H9 (cell line): ENCODE measurements around the gene LIMS1. TPM values are rescaled to one million over a fixed set of nuclear protein-coding genes. Genes with fewer than 3 reads are reported as not detected.
"Not testable (repeated sequence)": the region's sequence is repeated elsewhere in the genome, so short reads cannot be mapped to it uniquely, and the experiment has no call there.

ENCODE experiments used
- DNase-seq: peaks from one replicate; pipeline ENCODE4 v3.0.0-alpha.2; 2017
- H2AFZ ChIP-seq: one replicate; pipeline ENCODE4 v1.6.1; 2013; ENCODE audit warnings: mild to moderate bottlenecking, low read length, control low read depth, moderate library complexity
- H2AK5ac ChIP-seq: 2 replicates; pipeline ENCODE4 v1.6.1; 2013; ENCODE audit warnings: low read length, control low read depth, mixed read lengths; ENCODE audit not compliant: insufficient read length
- H2BK120ac ChIP-seq: one replicate; pipeline ENCODE4 v1.6.1; 2013; ENCODE audit warnings: low read depth, mild to moderate bottlenecking, low read length, control low read depth, inconsistent platforms; ENCODE audit not compliant: poor library complexity, severe bottlenecking
- H2BK12ac ChIP-seq: 2 replicates; pipeline ENCODE4 v1.6.1; 2013; ENCODE audit warnings: low read length, control low read depth, mixed read lengths, low read depth; ENCODE audit not compliant: insufficient read length
- H2BK15ac ChIP-seq: 2 replicates; pipeline ENCODE4 v1.6.1; 2013; ENCODE audit warnings: low read depth, low read length, control low read depth
- H2BK20ac ChIP-seq: one replicate; pipeline ENCODE4 v1.6.1; 2013; ENCODE audit warnings: low read depth, mild to moderate bottlenecking, low read length, control low read depth, inconsistent platforms; ENCODE audit not compliant: poor library complexity, severe bottlenecking
- H2BK5ac ChIP-seq: 2 replicates; pipeline ENCODE4 v1.6.1; 2013; ENCODE audit warnings: low read length, control low read depth, mixed read lengths; ENCODE audit not compliant: insufficient read length
- H3K14ac ChIP-seq: 2 replicates; pipeline ENCODE4 v1.6.1; 2013; ENCODE audit warnings: low read length, control low read depth; ENCODE audit not compliant: insufficient read depth
- H3K18ac ChIP-seq: 2 replicates; pipeline ENCODE4 v1.6.1; 2013; ENCODE audit warnings: low read depth, mild to moderate bottlenecking, mixed read lengths, low read length, control low read depth; ENCODE audit not compliant: insufficient read length
- H3K23ac ChIP-seq: 2 replicates; pipeline ENCODE4 v1.6.1; 2013; ENCODE audit warnings: low read length, control low read depth, mixed read lengths, low read depth; ENCODE audit not compliant: insufficient read length
- H3K23me2 ChIP-seq: 2 replicates; pipeline ENCODE4 v1.6.1; 2013; ENCODE audit warnings: low read depth, mild to moderate bottlenecking, mixed read lengths, low read length, control low read depth; ENCODE audit not compliant: insufficient read length, poor library complexity, severe bottlenecking
- H3K27ac ChIP-seq: 2 replicates; pipeline ENCODE4 v1.5.1; 2013; ENCODE audit warnings: low read length, control low read depth, mixed read lengths, low read depth; ENCODE audit not compliant: insufficient read length
- H3K27me3 ChIP-seq: 2 replicates; pipeline ENCODE4 v1.6.1; 2013; ENCODE audit warnings: low read length, control low read depth, inconsistent platforms; ENCODE audit not compliant: insufficient read depth
- H3K4ac ChIP-seq: 2 replicates; pipeline ENCODE4 v1.6.1; 2013; ENCODE audit warnings: low read depth, mild to moderate bottlenecking, control low read depth, inconsistent platforms, low read length, moderate library complexity
- H3K4me1 ChIP-seq: 2 replicates; pipeline ENCODE4 v1.6.1; 2013; ENCODE audit warnings: low read length, control low read depth, inconsistent platforms; ENCODE audit not compliant: insufficient read depth
- H3K4me2 ChIP-seq: 2 replicates; pipeline ENCODE4 v1.6.1; 2013; ENCODE audit warnings: low read length, control low read depth, mixed read lengths; ENCODE audit not compliant: insufficient read length, insufficient read depth
- H3K56ac ChIP-seq: 2 replicates; pipeline ENCODE4 v1.6.1; 2013; ENCODE audit warnings: low read depth, mild to moderate bottlenecking, mixed read lengths, low read length, control low read depth; ENCODE audit not compliant: insufficient read length
- H3K79me1 ChIP-seq: 2 replicates; pipeline ENCODE4 v1.6.1; 2013; ENCODE audit warnings: low read depth, mild to moderate bottlenecking, moderate library complexity, low read length, control low read depth, inconsistent platforms; ENCODE audit not compliant: insufficient read depth, poor library complexity, severe bottlenecking
- H3K79me2 ChIP-seq: 2 replicates; pipeline ENCODE4 v1.6.1; 2013; ENCODE audit warnings: low read length, control low read depth, inconsistent platforms; ENCODE audit not compliant: insufficient read depth
- H3K9ac ChIP-seq: 2 replicates; pipeline ENCODE4 v1.6.1; 2013; ENCODE audit warnings: low read length, control low read depth, mixed read lengths; ENCODE audit not compliant: insufficient read length; ENCODE audit errors: extremely low read depth
- H3K9me3 ChIP-seq: one replicate; pipeline ENCODE4 v1.6.1; 2013; ENCODE audit warnings: low read depth, low read length, inconsistent platforms; ENCODE audit not compliant: control insufficient read depth
- H3T11ph ChIP-seq: one replicate; pipeline ENCODE4 v1.6.1; 2013; ENCODE audit warnings: mild to moderate bottlenecking, low read length, control low read depth, inconsistent platforms
- H4K20me1 ChIP-seq: one replicate; pipeline ENCODE4 v1.6.1; 2013; ENCODE audit not compliant: control insufficient read depth, insufficient read length, insufficient read depth
- H4K5ac ChIP-seq: 2 replicates; pipeline ENCODE4 v1.6.1; 2013; ENCODE audit warnings: low read depth, mild to moderate bottlenecking, mixed read lengths, low read length, control low read depth; ENCODE audit not compliant: insufficient read length
- H4K8ac ChIP-seq: replicated peaks from 2 replicates; pipeline ENCODE4 v1.6.1; 2013; ENCODE audit warnings: low read length, control low read depth, mixed read lengths, low read depth; ENCODE audit not compliant: insufficient read length
- H4K91ac ChIP-seq: 2 replicates; pipeline ENCODE4 v1.6.1; 2013; ENCODE audit warnings: low read depth, mild to moderate bottlenecking, moderate library complexity, mixed read lengths, low read length, control low read depth; ENCODE audit not compliant: insufficient read length
- H3K27ac Mint-ChIP-seq, 3 experiments: 2 replicates in 2 of 3; 3 replicates in 1 of 3; pipeline ENCODE4 v1.8.0; 2020 to 2021; ENCODE audit warnings: mixed read lengths in 3 of 3, mild to moderate bottlenecking in 1 of 3, moderate library complexity in 1 of 3
- H3K27me3 Mint-ChIP-seq: 2 replicates; pipeline ENCODE4 v1.8.0; 2021; ENCODE audit warnings: low read depth, mild to moderate bottlenecking, moderate library complexity, mixed read lengths
- H3K36me3 Mint-ChIP-seq, 3 experiments: 2 replicates in 2 of 3; 3 replicates in 1 of 3; pipeline ENCODE4 v1.8.0; 2020 to 2021; ENCODE audit warnings: low read depth in 3 of 3, mixed read lengths in 3 of 3; ENCODE audit not compliant: insufficient read depth in 1 of 3
- H3K4me1 Mint-ChIP-seq, 2 experiments: 2 replicates each; pipeline ENCODE4 v1.8.0; 2020; ENCODE audit warnings: mixed read lengths in 2 of 2
- H3K4me3 Mint-ChIP-seq, 2 experiments: 2 replicates in 1 of 2; 3 replicates in 1 of 2; pipeline ENCODE4 v1.8.0; 2020 to 2021; ENCODE audit warnings: mild to moderate bottlenecking in 2 of 2, mixed read lengths in 2 of 2, moderate library complexity in 1 of 2
- H3K9me3 Mint-ChIP-seq, 2 experiments: 2 replicates in 1 of 2; 3 replicates in 1 of 2; pipeline ENCODE4 v1.8.0; 2020; ENCODE audit warnings: mild to moderate bottlenecking in 2 of 2, mixed read lengths in 2 of 2, moderate library complexity in 1 of 2
- CTCF ChIP-seq: fragments of 200-600 bp; sonication (generic); conservative IDR thresholded peaks from 3 replicates; pipeline ENCODE4 v1.8.0; 2021; ENCODE audit warnings: antibody characterized with exemption, mild to moderate bottlenecking
- WGBS: extraction: QIAGEN DNeasy Blood & Tissue Kit; methylation state at CpG from one replicate; pipeline ENCODE4 v1.1.7; 2013; ENCODE audit warnings: missing lambda C conversion rate, low lambda C conversion rate, mixed read lengths; ENCODE audit not compliant: insufficient read length; ENCODE audit errors: extremely low coverage; 5-methylcytosine and 5-hydroxymethylcytosine counted together
- total RNA-seq: library from RNA; stranded (reverse); gene quantifications from 2 replicates; pipeline ENCODE4 v1.2.1, GENCODE V29; 2021

The LIMS1 gene
- total RNA-seq, 1 experiment from 2014 or later, result 37.7 TPM

DNA sequence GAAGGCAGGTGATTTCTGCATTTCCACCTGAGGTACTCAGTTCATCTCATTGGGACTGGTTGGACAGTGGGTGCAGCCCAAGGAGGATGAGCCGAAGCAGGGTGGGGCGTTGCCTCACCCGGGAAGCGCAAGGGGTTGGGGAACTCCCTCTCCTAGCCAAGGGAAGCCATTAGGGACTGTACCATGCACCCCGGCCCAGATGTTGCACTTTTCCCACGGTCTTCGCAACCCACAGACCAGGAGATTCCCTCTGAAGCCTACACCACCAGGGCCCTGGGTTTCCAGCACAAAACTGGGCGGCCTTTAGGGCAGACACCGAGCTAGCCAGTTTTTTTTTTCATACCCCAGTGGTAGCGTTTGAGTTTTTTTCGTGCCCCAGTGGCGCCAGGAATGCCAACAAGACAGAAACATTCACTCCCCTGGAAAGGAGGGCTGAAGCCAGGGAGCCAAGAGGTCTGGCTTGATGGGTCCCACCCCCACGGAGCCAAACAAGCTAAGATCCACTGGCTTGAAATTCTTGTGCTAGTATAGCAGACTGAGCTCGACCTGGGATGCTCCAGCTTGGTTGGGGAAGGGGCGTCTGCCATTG is 109.1 kb downstream of the LIMS1 start:
- no peak overlapping the region for H2BK5ac ChIP-seq
- H2AFZ ChIP-seq, result no peak overlapping the region
- peaks cover 17 to 28% of the 10 kb centered on the region in 2 experiments for H3K9me3 Mint-ChIP-seq
- no peak overlapping the region for H4K5ac ChIP-seq
- no peak for TF ChIP-seq CTCF
- no peak overlapping the region for H3K14ac ChIP-seq
- peaks cover 10 to 25% (median 23%) of the 10 kb centered on the region in 3 experiments for H3K36me3 Mint-ChIP-seq
- H3K4me2 ChIP-seq, result no peak overlapping the region
- H2BK120ac ChIP-seq, result no peak overlapping the region
- DNase-seq, result no peak
- whole genome bisulfite sequencing, result no CpG with 5 or more reads among the region's 15 CpGs
- H2AK5ac ChIP-seq, result no peak overlapping the region
- H3K79me1 ChIP-seq, result no peaks in the 10 kb centered on the region
- no peak overlapping the region for H3K27ac Mint-ChIP-seq
- no peaks in the 10 kb centered on the region for H3K27me3 Mint-ChIP-seq
- H3K4ac ChIP-seq, result no peak overlapping the region
- no peaks in the 10 kb centered on the region for H3K23me2 ChIP-seq
- H3K4me1 Mint-ChIP-seq, result peaks cover 7 to 11% of the 10 kb centered on the region in 2 experiments; a peak in 2 of 4 replicates
- no peak overlapping the region for H3K27ac ChIP-seq
- no peak overlapping the region for H3K4me3 Mint-ChIP-seq
- no peaks in the 10 kb centered on the region for H3K9me3 ChIP-seq
- no peak overlapping the region for H2BK15ac ChIP-seq
- no peak overlapping the region for H3K18ac ChIP-seq
- H3K27me3 ChIP-seq, result no peaks in the 10 kb centered on the region
- no peaks in the 10 kb centered on the region for H4K20me1 ChIP-seq
- no peaks in the 10 kb centered on the region for H3K79me2 ChIP-seq
- no peak overlapping the region for H4K91ac ChIP-seq
- no peak overlapping the region for H3K23ac ChIP-seq
- H4K8ac ChIP-seq, result no peak overlapping the region
- no peak overlapping the region for H2BK20ac ChIP-seq
- no peak overlapping the region for H3K9ac ChIP-seq
- H3K56ac ChIP-seq, result no peak overlapping the region
- H3K4me1 ChIP-seq, result no peaks in the 10 kb centered on the region; the same call in 1 of the 2 replicates
- H3T11ph ChIP-seq, result no peak overlapping the region
- no peak overlapping the region for H2BK12ac ChIP-seq

GRCh38 chr2:108643862-108644261 is 109.6 kb downstream of the LIMS1 start:
- not testable (repeated sequence) for H3K9me3 ChIP-seq, H3K4me2 ChIP-seq, H3K4ac ChIP-seq, H4K8ac ChIP-seq, H3K56ac ChIP-seq, H2BK15ac ChIP-seq, H2BK20ac ChIP-seq, H3K14ac ChIP-seq, H2AK5ac ChIP-seq, H4K20me1 ChIP-seq, H2BK12ac ChIP-seq, H3T11ph ChIP-seq, H4K91ac ChIP-seq, H3K4me3 Mint-ChIP-seq, H3K23me2 ChIP-seq, H3K27me3 ChIP-seq, H3K23ac ChIP-seq, H3K79me1 ChIP-seq, H2BK5ac ChIP-seq, H3K4me1 ChIP-seq, H4K5ac ChIP-seq, DNase-seq, H3K79me2 ChIP-seq, H2BK120ac ChIP-seq, H3K27ac Mint-ChIP-seq, H3K9ac ChIP-seq, H3K27me3 Mint-ChIP-seq, H3K27ac ChIP-seq, H2AFZ ChIP-seq, H3K18ac ChIP-seq
- no CpG with 5 or more reads among the region's 4 CpGs for WGBS
- peaks cover 10 to 25% (median 23%) of the 10 kb centered on the region in 3 experiments for H3K36me3 Mint-ChIP-seq
- peaks cover 17 to 28% of the 10 kb centered on the region in 2 experiments for H3K9me3 Mint-ChIP-seq
- peaks cover 7 to 11% of the 10 kb centered on the region in 2 experiments; a peak in 2 of 4 replicates for H3K4me1 Mint-ChIP-seq
